Body of pancreas (tissue), 4 donors: ENCODE data around the gene TP53AIP1. TPM values are rescaled to one million over a fixed set of nuclear protein-coding genes. Genes with fewer than 3 reads are reported as not detected.

ENCODE experiments used
- ATAC-seq: fragments of 150-250 bp; one replicate; pipeline ENCODE4 v1.9.1; 2016
- DNase-seq, 4 donors: peaks; one replicate each; pipeline ENCODE4 v3.0.0-alpha.2; 2019
- H3K27ac ChIP-seq, 4 donors: fragments of 200-600 bp; sonication (generic); 1 replicate in 3 of 4; 2 replicates in 1 of 4; pipeline versions ENCODE4 v1.5.1 to v1.6.1; 2016 to 2019; ENCODE audit warnings: mild to moderate bottlenecking in 1 of 4, mixed read lengths in 1 of 4, moderate library complexity in 1 of 4
- H3K27me3 ChIP-seq, 2 donors: fragments of 200-600 bp; sonication (generic); one replicate each; pipeline ENCODE4 v1.6.0; 2016; ENCODE audit warnings: mild to moderate bottlenecking in 1 of 2
- H3K36me3 ChIP-seq, 2 donors: fragments of 200-600 bp; sonication (generic); replicated peaks in 1 of 2; 2 replicates each; pipeline ENCODE4 v1.5.1; 2016; ENCODE audit warnings: low read depth in 2 of 2; ENCODE audit not compliant: insufficient read depth in 1 of 2
- H3K4me1 ChIP-seq: fragments of 200-600 bp; sonication (generic); one replicate; pipeline ENCODE4 v1.6.0; 2016
- H3K4me3 ChIP-seq, 2 donors: fragments of 200-600 bp; sonication (generic); 1 replicate in 1 of 2; 2 replicates in 1 of 2; pipeline ENCODE4 v1.5.1; 2016 to 2019
- H3K9me3 ChIP-seq, 3 donors: fragments of 200-600 bp; sonication (generic); 1 replicate in 2 of 3; 2 replicates in 1 of 3; pipeline ENCODE4 v1.5.1; 2016
- POLR2A ChIP-seq, 3 donors: fragments of 450-650 bp; IDR thresholded peaks; one replicate each; pipeline ENCODE4 v1.6.1; 2016; ENCODE audit warnings: antibody characterized with exemption in 3 of 3, mild to moderate bottlenecking in 2 of 3
- WGBS, 2 donors: methylation state at CpG; one replicate each; pipeline ENCODE4 v1.1.5; 2017; 5-methylcytosine and 5-hydroxymethylcytosine counted together
- intact Hi-C: fragments of 100-400 bp; cut with DNase I; formaldehyde crosslinking; loops from one replicate; pipeline ENCODE4 v1.15.1; 2023
- total RNA-seq, 2 donors: library from RNA; depleted of rRNA; stranded (reverse); fragments of >200 nt; gene quantifications; one replicate each; pipeline ENCODE4 v1.1.0, GENCODE V29; 2016
- TF ChIP-seq, protein P1 (sequence below), 7 experiments: fragments of 450-650 bp in 4 of 7; fragments of 200-600 bp in 3 of 7; sonication (generic) in 3 of 7; IDR thresholded peaks; one replicate each; pipeline ENCODE4 v1.5.1; 2016 to 2019; ENCODE audit warnings: antibody characterized with exemption in 7 of 7

The TP53AIP1 gene
- total RNA-seq, 2 donors from 2014 or later = not detected

DNA sequence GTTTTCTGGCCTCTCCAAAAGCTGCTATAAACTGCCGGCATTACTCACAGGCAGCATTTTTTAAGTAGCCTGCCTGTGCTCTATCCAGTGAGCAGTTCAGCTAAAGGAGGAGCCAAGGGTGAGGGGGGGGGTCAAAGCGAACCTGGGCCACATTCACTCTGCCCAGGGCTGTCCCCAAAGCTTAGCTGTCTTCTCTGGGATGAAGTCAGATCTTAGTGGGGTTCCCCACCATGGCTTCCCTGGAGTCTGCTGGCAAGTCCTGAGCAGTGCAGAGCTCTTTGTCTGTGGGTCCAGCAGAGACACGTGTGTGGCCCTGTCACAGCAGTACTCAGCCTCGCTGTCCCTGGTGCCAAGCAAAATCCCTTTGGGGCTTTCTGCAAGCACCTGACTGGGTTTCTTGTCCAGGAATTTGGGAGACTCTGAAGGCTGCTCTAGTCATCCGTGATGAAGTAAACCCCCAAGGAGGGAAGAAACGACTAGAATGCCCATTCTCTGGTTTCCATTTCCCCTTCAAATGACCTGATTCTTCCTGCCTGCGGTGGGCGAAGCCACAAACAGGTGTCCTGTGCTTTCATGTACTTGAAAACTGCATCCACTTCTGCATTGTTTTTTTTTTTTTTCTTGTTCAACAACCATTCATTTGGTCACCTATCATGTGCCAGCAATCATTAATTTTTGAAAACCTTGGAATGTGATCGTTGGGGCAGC is 48.9 kb downstream of the TP53AIP1 start:
- Histone ChIP-seq H3K36me3 (no peaks in the 10 kb centered on the region), H3K4me3 (no peak overlapping the region)

DNA sequence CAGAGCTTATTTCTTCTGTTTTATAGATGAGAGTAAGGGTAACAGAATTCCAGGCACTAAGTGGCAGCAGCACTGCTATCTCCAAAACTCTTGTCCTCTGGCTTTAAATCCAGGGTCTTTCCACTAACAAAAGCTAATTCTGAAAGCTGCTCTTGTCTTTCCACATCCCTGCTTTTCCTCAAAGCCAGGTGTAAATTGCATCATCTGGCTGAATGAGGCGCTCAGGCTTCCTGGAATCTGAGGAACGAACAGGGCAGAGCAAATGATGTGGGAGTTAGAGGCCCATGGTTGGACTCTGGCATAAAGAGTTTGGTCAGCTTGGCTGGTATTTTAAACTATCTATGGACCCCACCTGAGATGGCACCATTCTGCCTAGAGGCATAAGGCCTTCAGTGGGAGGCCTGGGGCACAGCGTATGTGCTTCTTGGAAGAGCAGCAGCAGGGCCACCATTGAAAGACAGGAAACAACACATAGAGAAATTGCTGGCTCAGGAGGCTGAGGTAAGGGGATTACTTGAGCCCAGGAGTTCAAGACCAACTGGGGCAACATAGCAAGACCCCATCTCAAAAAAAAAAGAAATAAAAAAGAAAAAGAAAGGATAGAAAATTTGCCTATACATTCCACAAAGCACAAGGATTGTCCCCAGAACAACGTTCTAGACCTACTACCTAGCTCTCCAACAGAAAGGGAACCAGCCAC is 49.7 kb downstream of the TP53AIP1 start:
- DNase-seq = peak; percentile 50 to 74 (median 58)
- no peak for ATAC-seq
- H3K4me3 ChIP-seq = no peak overlapping the region
- H3K27me3 ChIP-seq = no peaks in the 10 kb centered on the region
- peak overlapping the region; percentile 79 to 87 (median 82) for H3K27ac ChIP-seq
- peaks cover 89% of the 10 kb centered on the region for H3K4me1 ChIP-seq
- no peaks in the 10 kb centered on the region for H3K36me3 ChIP-seq
- no peaks in the 10 kb centered on the region for H3K9me3 ChIP-seq
- peak in 1 of 3 donors; percentile 25 for TF ChIP-seq POLR2A (IDR thresholded peaks at IDR 0.05)
- TF ChIP-seq, protein P1, sequence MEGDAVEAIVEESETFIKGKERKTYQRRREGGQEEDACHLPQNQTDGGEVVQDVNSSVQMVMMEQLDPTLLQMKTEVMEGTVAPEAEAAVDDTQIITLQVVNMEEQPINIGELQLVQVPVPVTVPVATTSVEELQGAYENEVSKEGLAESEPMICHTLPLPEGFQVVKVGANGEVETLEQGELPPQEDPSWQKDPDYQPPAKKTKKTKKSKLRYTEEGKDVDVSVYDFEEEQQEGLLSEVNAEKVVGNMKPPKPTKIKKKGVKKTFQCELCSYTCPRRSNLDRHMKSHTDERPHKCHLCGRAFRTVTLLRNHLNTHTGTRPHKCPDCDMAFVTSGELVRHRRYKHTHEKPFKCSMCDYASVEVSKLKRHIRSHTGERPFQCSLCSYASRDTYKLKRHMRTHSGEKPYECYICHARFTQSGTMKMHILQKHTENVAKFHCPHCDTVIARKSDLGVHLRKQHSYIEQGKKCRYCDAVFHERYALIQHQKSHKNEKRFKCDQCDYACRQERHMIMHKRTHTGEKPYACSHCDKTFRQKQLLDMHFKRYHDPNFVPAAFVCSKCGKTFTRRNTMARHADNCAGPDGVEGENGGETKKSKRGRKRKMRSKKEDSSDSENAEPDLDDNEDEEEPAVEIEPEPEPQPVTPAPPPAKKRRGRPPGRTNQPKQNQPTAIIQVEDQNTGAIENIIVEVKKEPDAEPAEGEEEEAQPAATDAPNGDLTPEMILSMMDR (IDR thresholded peaks at IDR 0.05) = no peak
- WGBS, 2 donors = 24 to 30% methylated on average over 4 of the region's 4 CpGs
- intact Hi-C loops = no loop called here

More for the DNA sequence above, 48.9 kb downstream of the TP53AIP1 start:
- 19 to 21% methylated on average over 9 of the region's 9 CpGs for WGBS, 2 donors
- TF ChIP-seq, protein P1 (IDR thresholded peaks at IDR 0.05) = no peak
- TF ChIP-seq POLR2A (IDR thresholded peaks at IDR 0.05) = peak in 1 of 3 donors; percentile 2
- H3K27ac ChIP-seq = peak overlapping the region; percentile 76 to 87 (median 82)
- peaks cover 90% of the 10 kb centered on the region for H3K4me1 ChIP-seq
- H3K27me3 ChIP-seq = no peaks in the 10 kb centered on the region
- no peaks in the 10 kb centered on the region for H3K9me3 ChIP-seq
- no peak for ATAC-seq
- peak in 3 of 4 donors; percentile 30 to 35 (median 30) for DNase-seq
- intact Hi-C loops = no loop called here

DNA sequence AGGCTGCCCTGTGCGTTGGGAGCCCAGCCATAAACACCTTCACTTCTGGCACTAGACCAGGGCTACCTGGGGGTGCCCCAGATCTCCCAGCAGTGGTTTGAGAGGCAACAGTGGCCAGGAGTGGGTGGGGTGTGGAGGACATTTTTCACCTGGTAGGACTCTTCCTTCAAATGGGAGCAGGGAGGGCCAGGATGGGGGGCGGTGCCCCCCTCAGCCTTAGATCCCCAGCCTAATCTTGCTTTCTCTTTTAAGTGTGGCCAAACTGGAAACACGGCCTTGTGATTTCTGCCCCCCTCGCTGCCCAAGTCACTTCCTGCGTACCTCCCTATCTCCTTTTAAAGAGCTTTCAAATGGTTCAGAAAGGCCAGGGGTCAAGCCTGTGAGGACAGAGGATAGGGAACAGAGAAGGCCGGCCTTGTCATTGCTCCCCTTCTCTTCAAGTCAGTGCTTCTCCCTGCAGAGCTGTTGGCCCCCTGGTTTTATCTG is 50.7 kb downstream of the TP53AIP1 start:
- Histone ChIP-seq H3K4me3 (no peak overlapping the region), H3K9me3 (no peaks in the 10 kb centered on the region), H3K36me3 (no peaks in the 10 kb centered on the region), H3K27ac (peak overlapping the region; percentile 79 to 87 (median 82)), H3K27me3 (no peaks in the 10 kb centered on the region), H3K4me1 (peaks cover 91% of the 10 kb centered on the region)
- peak in 1 of 3 donors; percentile 11 for TF ChIP-seq POLR2A (IDR thresholded peaks at IDR 0.05)
- TF ChIP-seq, protein P1 (IDR thresholded peaks at IDR 0.05) = no peak
- peak; percentile 56 to 75 (median 70) for DNase-seq
- WGBS, 2 donors = 6 to 7% methylated on average over 6 of the region's 6 CpGs
- intact Hi-C loops = no loop called here
- peak; percentile 22 for ATAC-seq

DNA sequence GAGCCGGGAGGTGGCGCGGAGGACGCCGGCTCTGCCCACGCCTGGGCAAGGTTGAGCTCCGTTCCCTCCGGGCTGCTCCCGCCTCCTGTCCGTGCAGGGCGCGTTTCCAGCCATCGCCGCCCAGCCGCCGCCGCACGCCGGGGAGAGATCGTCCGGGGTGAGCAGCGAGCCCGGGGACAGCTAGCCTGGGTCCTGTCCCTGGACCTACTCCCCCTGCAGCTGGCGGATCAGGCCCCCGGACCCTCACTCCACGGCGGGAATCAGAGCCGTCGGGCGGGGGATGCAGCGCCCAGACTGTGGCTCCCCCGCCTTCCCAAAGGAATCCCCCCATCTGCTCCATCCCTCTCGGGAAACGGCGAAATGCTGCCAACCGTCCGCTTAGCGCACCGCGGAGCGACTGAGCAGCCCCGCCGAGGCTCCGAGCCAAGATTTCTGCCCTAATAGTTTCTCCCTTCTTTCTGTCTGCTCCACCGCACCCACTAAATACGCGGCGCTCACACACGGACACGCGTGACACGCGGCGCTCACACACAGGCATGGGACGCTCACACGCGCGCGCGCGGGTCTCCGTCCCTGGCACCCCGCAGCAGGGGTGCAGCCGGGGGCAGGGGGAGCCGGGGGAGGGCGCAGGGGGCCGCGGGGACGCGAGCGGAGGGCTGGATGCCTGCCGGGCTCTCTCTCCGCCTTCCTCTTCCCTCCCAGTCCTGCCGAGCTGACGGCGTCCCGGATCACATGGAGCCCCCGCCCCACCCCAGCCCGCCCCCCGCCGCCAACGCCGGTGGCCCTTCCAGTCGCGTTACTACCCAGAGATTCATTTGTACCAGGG is 51.9 kb downstream of the TP53AIP1 start, which contains the start of gene KCNJ5:
Gene KCNJ5, plus strand, starts transcription at position 814 of the 826 bp plus-strand sequence. CDS start 19,918 bp downstream, outside the sequence.
- no peaks in the 10 kb centered on the region for H3K27me3 ChIP-seq
- ATAC-seq (peak; percentile 31), DNase-seq (peak; percentile 56 to 66 (median 60))
- TF ChIP-seq, protein P1 (IDR thresholded peaks at IDR 0.05) = no peak
- peak in 2 of 3 donors; percentile 9 to 10 for TF ChIP-seq POLR2A (IDR thresholded peaks at IDR 0.05)
- 1% methylated on average over 74 of the region's 85 CpGs; no CpG with 5 or more reads in 1 of the 2 donors for WGBS, 2 donors
- H3K4me1 ChIP-seq = peaks cover 87% of the 10 kb centered on the region
- peak within 1 kb of the TSS; percentile 17 to 68 for H3K4me3 ChIP-seq
- intact Hi-C loops = no loop called here
- H3K36me3 ChIP-seq = no peaks in the 10 kb centered on the region
- no peaks in the 10 kb centered on the region for H3K9me3 ChIP-seq
- peak within 1 kb of the TSS; percentile 79 to 87 (median 82) for H3K27ac ChIP-seq
